A673 (cell line): ENCODE measurements around the gene IQGAP1. TPM values are rescaled to one million over a fixed set of nuclear protein-coding genes. Genes with fewer than 3 reads are reported as not detected.

Experiments used
- BruUV-seq: library from RNA; stranded (reverse); fragments of 400-500 nt; replicated peaks from 2 replicates; lab custom pipeline; 2021; lab: Mats Ljungman, UMichigan
- CTCF ChIA-PET: fragments of 300-600 bp; sonication (Branson Sonifier 250); formaldehyde crosslinking; loops from one replicate; lab custom pipeline; 2022; ENCODE audit warnings: antibody characterized with exemption; lab: Charles Lee
- POLR2A ChIA-PET: fragments of 300-600 bp; sonication (Branson Sonifier 250); formaldehyde crosslinking; loops from one replicate; lab custom pipeline; 2022; ENCODE audit warnings: antibody characterized with exemption; ENCODE audit not compliant: low non-redundant PET; lab: Charles Lee
- DNase-seq: peaks from one replicate; pipeline ENCODE4 v3.0.0-alpha.2; 2015; ENCODE audit warnings: low spot score
- H3K27ac ChIP-seq: fragments of 200-600 bp; sonication (generic); 2 replicates; pipeline ENCODE4 v1.5.1; 2016; ENCODE audit warnings: mixed run types, low read depth, mild to moderate bottlenecking, mixed read lengths, antibody characterized with exemption, low read length; ENCODE audit not compliant: poor library complexity, severe bottlenecking
- H3K27me3 ChIP-seq: fragments of 200-600 bp; sonication (generic); replicated peaks from 2 replicates; pipeline ENCODE4 v1.6.1; 2017; ENCODE audit warnings: mixed run types, low read depth, mild to moderate bottlenecking, mixed read lengths, antibody characterized with exemption, low read length; ENCODE audit not compliant: insufficient read depth, poor library complexity
- H3K36me3 ChIP-seq: fragments of 200-600 bp; sonication (generic); 2 replicates; pipeline ENCODE4 v1.6.1; 2016; ENCODE audit warnings: mixed run types, mild to moderate bottlenecking, mixed read lengths, antibody characterized with exemption, low read length; ENCODE audit not compliant: insufficient read depth, poor library complexity, severe bottlenecking
- H3K4me1 ChIP-seq: fragments of 200-600 bp; sonication (generic); 2 replicates; pipeline ENCODE4 v1.6.1; 2017; ENCODE audit warnings: mixed run types, mild to moderate bottlenecking, mixed read lengths, antibody characterized with exemption, low read length; ENCODE audit not compliant: insufficient read depth, poor library complexity, severe bottlenecking
- H3K4me3 ChIP-seq: fragments of 200-600 bp; sonication (generic); 2 replicates; pipeline ENCODE4 v1.5.1; 2016; ENCODE audit warnings: low read depth, mixed run types, mild to moderate bottlenecking, mixed read lengths, low read length; ENCODE audit not compliant: poor library complexity, severe bottlenecking
- H3K9me3 ChIP-seq: fragments of 200-600 bp; sonication (generic); 2 replicates; pipeline ENCODE4 v1.6.1; 2016; ENCODE audit warnings: mixed run types, low read depth, mild to moderate bottlenecking, mixed read lengths, antibody characterized with exemption, low read length; ENCODE audit not compliant: poor library complexity, severe bottlenecking
- EZH2 ChIP-seq: fragments of 200-600 bp; sonication (generic); IDR thresholded peaks from 2 replicates; pipeline ENCODE4 v1.6.1; 2017; ENCODE audit warnings: borderline replicate concordance, low read depth, mild to moderate bottlenecking, mixed read lengths, antibody characterized with exemption, low read length; ENCODE audit not compliant: poor library complexity, severe bottlenecking
- intact Hi-C: fragments of 100-400 bp; cut with micrococcal nuclease; formaldehyde crosslinking; loops from one replicate; pipeline ENCODE4 v1.10.0; 2022; ENCODE audit not compliant: unreplicated experiment
- total RNA-seq: library from RNA; stranded (reverse); gene quantifications from 2 replicates; pipeline ENCODE4 v1.2.3, GENCODE V29; 2021
- TF ChIP-seq, protein P1 (sequence below): fragments of 300-800, 200-600 bp; sonication (generic); conservative IDR thresholded peaks from 2 replicates; pipeline ENCODE4 v1.5.1; 2017; ENCODE audit warnings: low read depth, mild to moderate bottlenecking, antibody characterized with exemption, low read length, moderate library complexity, mixed read lengths

IQGAP1 gene
- total RNA-seq, 1 experiment from 2014 or later = 119 TPM

DNA sequence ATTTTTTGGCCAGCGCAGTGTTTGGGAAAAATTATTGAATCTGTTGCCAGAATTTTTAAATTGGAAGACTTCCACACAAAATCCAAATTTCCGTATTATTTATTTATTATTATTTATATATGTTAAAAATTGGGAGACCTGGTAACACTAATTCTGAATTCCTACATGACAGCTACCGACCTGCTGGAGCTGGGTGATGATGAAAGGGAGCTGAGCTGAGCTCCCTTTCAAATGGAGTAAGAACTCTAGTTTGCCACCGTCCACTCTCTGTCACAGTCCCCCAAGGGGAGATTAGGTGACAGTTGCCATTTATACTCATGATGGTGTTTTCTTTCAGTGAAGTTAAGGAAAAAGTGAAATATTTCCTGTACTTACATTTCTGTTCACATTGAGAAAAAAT lies 143.1 kb downstream of the IQGAP1 start:
- H3K9me3 ChIP-seq = no peaks in the 10 kb centered on the region
- peaks cover 25% of the 10 kb centered on the region for H3K4me1 ChIP-seq
- intact Hi-C loops = loop anchor here (5.0 kb wide), 1 partner anchor 61 kb away; no protein-coding TSS in a partner anchor
- POLR2A ChIA-PET = no interaction called here
- H3K27me3 ChIP-seq = no peaks in the 10 kb centered on the region
- BruUV-seq = no TSS peak
- TF ChIP-seq EZH2 = no peak
- TF ChIP-seq, protein P1, sequence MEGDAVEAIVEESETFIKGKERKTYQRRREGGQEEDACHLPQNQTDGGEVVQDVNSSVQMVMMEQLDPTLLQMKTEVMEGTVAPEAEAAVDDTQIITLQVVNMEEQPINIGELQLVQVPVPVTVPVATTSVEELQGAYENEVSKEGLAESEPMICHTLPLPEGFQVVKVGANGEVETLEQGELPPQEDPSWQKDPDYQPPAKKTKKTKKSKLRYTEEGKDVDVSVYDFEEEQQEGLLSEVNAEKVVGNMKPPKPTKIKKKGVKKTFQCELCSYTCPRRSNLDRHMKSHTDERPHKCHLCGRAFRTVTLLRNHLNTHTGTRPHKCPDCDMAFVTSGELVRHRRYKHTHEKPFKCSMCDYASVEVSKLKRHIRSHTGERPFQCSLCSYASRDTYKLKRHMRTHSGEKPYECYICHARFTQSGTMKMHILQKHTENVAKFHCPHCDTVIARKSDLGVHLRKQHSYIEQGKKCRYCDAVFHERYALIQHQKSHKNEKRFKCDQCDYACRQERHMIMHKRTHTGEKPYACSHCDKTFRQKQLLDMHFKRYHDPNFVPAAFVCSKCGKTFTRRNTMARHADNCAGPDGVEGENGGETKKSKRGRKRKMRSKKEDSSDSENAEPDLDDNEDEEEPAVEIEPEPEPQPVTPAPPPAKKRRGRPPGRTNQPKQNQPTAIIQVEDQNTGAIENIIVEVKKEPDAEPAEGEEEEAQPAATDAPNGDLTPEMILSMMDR = no peak
- H3K27ac ChIP-seq = no peak overlapping the region
- H3K4me3 ChIP-seq = peak overlapping the region; percentile 83
- CTCF ChIA-PET = no interaction called here
- no peaks in the 10 kb centered on the region for H3K36me3 ChIP-seq
- no peak for DNase-seq

- intact Hi-C loops = no loop called here
- H3K27ac ChIP-seq = peak overlapping the region; percentile 38
- H3K27me3 ChIP-seq = no peaks in the 10 kb centered on the region
- TF ChIP-seq, protein P1 = no peak
- no peak for TF ChIP-seq EZH2
- no peak for DNase-seq
- ChIA-PET POLR2A (interaction anchor here (0.6 kb wide), 1 partner anchor 91 kb away, joined by 8 read pairs; no protein-coding TSS in a partner anchor), CTCF (no interaction called here)
- no peaks in the 10 kb centered on the region for H3K9me3 ChIP-seq
- peaks cover 7% of the 10 kb centered on the region for H3K36me3 ChIP-seq
- H3K4me1 ChIP-seq = peaks cover 35% of the 10 kb centered on the region
- BruUV-seq = no TSS peak
- no peak overlapping the region for H3K4me3 ChIP-seq
These were observed 147.2 kb downstream of the IQGAP1 start for GRCh38 chr15:90535254-90535653.

GRCh38 chr15:90539789-90540188 lies 151.7 kb downstream of the IQGAP1 start:
- Histone ChIP-seq H3K4me1 (peaks cover 23% of the 10 kb centered on the region), H3K27me3 (no peaks in the 10 kb centered on the region), H3K27ac (no peak overlapping the region), H3K36me3 (peaks cover 7% of the 10 kb centered on the region), H3K4me3 (no peak overlapping the region), H3K9me3 (no peaks in the 10 kb centered on the region)
- no peak for DNase-seq
- ChIA-PET CTCF (no interaction called here), POLR2A (interaction anchor here (0.6 kb wide), 1 partner anchor 20 kb away, joined by 3 read pairs; no protein-coding TSS in a partner anchor)
- BruUV-seq = no TSS peak
- intact Hi-C loops = no loop called here
- TF ChIP-seq, protein P1 = no peak
- TF ChIP-seq EZH2 = no peak
